Ureter (tissue), 1 donor: Measurements from ENCODE around the gene CD177. TPM values are rescaled to one million over a fixed set of nuclear protein-coding genes. Genes with fewer than 3 reads are reported as not detected.
"Not testable (repeated sequence)": the region's sequence is repeated elsewhere in the genome, so short reads cannot be mapped to it uniquely, and the experiment has no call there.

Experiments
- DNase-seq: peaks from one replicate; pipeline ENCODE4 v3.0.0-alpha.2; 2020; ENCODE audit warnings: low spot score
- total RNA-seq: library from RNA; stranded (reverse); gene quantifications from one replicate; pipeline ENCODE4 v1.2.4, GENCODE V29; 2023
- donor health status: DM: yes; HTN: yes; CAD: no.

The CD177 gene
- total RNA-seq, 1 donor from 2014 or later: not detected

DNA sequence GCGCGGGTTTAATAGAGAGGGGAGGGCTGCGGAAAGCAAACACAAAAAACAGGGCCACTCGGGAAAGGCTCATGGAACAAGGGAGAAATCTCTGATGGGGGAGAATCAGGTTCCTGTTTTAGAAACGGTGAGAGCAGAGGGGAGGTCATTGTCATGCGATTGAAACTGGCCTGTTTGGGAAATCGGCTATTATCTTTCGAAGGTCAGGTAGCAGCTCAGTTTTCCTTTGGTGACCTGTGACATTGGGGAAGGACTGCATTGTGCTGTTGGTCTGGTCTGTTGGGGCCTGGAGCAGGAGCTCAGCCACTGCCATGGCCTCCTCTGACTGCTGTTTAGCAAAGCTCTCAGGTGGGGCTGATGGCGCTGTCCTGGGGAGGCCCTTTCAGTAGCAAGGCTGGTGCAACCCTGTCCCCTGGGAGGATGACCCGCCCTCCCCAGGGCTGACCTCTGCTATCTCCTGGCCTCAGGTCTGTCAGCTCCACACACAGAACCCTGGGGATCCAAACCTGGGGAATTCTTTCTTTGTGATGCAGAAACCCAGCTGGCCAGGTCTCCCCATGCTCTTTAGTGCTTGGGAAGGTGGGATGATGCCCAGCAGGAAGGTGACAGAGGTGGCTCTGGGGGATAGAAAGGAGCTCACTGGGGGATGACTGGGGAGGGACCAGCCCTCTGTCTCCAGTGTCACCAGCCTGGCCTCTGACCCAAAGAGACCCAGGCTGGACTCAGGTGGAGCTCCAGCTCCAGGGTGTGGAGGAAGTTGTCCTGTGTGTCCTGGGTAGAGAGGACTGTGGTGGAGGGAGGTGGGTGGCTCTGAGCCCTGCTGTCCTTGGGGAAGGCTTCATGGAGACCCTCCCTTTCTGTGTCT is 21.2 kb upstream of the CD177 start:
- DNase-seq: no peak

DNA sequence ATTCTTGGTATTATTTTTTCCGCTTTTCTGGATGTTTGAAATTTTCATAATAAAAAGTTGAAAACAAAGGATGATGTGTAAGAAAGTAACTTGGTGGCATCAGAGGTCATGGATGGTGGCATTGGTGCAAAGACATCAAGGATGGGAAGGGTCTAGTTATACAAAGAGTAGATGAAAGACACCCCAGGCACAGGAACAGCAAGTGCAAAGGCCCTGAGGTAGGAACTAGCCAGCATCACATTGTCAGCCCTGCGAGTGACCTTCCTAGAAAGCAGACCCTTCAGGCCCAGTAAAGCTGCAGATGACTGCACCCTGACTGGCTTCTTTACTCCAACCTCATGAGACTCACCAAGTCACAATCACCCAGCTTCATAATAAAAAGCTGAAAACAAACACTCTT is 17.0 kb upstream of the CD177 start:
- DNase-seq: not testable (repeated sequence)

DNA sequence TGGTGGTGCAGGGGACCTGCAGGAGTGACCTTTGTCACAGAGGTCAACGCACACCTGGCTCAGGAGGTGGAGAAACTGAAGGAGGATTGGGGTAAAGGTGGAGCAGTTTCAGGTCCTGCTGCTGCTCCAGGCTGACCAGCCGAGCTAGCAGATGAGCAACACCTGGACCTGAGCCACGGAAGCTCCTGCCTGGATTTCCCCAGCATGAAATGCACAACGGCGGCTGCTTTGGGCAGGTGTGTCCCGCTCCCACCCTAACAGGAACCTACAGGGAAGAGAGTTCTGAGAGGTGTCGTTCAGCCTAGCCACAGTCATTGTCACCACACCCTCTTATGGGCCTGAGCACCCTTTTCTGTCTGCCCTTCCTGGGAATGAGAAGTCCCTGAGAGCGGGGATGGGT is 15.7 kb upstream of the CD177 start:
- DNase-seq: no peak

DNA sequence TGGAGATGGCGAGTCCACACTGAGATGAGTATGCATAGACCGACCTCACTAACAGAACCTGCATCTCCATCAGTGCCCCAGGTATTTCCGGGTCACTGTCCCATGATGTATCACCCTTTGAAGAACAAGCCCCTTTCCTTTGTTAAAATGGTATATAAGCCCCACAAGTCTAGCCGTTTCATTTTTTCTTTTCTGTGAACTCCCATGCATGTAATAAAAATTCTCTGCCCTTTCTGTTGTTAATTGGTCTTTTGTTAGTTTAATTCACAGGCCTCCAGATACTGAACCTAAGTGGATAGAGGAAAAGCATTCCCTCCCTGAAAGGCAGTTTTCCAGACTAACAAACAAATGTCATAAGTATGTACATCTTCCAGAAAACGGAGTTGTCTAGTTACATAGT is 15.0 kb upstream of the CD177 start:
- no peak for DNase-seq

DNA sequence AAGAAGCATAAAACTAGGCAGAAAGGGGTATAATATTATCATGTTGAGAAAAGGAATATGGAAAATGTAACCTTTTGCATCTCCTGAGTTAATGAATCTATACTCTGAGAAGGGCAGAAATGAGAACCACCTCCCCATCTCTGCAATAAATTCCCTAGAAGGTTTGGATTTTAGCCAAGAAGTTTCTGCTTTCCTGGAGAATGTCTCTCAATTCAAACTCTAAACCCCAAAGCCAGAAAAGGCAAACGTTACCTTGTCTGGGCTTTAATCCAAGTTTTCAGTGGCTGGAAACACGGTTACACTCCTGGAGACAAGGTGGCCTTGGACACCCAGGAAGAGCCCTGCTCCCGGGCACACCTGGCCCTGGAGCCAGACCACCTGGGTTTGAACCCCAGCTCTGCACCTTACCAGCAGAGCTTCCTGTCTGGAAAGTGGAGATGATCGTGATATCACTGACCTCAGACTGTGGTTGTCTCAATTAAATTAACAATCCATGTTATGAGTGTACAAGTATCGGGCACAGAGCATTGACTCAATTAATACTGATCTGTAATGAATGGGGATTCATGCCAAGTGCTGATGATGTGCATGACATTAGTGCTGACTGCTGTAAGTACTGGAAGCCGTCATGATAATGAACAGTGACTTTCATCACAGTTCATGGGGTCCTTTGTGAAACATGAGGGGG is 14.1 kb upstream of the CD177 start:
- DNase-seq: not testable (repeated sequence)

DNA sequence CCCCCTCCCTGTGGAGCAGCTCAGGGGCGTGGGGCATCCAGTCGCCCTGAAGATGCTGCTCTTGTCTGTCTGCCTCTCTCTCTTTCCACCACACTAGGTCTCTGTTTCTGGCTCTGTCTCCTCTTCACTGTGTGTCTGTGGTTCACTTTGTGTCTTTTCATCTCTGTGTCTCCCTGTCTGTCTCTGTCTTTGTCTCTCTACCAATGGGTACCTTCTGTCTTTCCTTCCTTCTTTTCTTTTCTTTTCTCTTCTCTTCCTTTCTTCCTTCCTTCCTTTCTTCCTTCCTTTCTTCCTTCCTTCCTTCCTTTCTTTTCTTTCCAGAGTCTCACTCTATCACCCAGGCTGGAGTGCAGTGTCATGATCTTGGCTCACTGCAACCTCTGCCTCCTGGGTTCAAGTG is 13.4 kb upstream of the CD177 start:
- DNase-seq: not testable (repeated sequence)

DNA sequence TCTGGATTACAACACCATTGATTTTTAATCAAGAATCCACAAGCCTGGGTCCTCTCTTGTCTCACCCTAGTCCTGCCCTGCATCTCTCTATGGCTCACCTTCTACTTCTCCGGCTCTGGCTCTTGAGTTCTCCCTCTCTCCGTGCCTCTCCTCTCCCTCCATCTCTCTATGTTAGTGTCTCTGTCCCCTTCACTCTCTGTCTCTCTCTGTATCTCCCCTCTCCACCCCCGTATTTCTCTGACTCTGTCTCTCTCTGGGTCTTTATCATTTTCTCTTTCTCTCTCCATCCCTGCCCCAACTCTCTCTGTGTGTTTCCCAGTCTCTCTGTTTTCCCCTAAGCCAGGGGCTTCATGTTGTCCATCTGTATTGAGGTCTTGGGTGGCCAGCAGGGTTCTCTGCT is 12.4 kb upstream of the CD177 start:
- not testable (repeated sequence) for DNase-seq

DNA sequence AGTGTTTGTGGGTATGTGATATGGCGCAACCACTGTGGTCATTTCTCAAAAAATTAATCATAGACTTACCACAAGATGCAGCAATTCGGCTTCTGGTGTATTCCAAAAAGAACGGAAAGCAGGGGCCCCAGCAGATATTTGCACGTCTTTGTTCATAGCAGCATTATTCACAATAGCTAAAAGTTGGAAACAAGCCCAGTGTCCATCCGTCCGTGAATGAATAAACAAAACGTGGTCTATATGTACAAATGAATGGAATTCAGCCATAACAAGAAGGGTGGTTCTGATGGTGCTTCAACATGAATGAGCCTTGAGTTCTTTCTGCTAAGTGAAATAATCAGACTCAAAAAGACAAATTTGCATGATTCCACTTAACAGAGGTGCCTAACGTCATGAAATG is 11.4 kb upstream of the CD177 start:
- DNase-seq: not testable (repeated sequence)

DNA sequence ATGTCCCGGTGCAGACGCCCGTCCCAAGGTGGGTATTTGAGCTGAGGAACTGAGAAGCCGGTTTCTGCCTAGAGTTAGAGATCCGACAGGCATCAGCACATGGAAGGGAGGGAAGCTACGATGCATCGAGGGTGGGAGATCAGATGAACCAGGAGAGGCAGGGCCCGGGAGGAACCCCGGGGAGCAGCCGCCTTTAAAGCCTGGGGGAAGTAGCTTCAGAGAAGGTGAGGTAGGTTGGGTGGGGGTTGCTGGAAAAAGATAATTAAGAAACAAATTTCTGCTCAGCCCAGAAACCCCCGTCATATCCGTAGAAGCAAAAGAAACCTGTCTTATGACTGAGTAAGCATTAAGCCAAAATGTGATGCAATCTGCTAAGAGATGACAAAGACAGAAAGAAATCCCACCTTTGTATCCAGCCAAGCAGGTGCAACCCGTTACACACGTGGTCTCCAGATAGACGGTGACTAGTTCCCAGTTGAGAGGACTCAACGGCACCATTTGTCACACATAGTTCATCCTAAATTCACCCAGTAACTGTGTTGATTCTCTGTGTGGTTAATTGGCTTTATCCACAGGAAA is 9.1 kb upstream of the CD177 start:
- DNase-seq: not testable (repeated sequence)

DNA sequence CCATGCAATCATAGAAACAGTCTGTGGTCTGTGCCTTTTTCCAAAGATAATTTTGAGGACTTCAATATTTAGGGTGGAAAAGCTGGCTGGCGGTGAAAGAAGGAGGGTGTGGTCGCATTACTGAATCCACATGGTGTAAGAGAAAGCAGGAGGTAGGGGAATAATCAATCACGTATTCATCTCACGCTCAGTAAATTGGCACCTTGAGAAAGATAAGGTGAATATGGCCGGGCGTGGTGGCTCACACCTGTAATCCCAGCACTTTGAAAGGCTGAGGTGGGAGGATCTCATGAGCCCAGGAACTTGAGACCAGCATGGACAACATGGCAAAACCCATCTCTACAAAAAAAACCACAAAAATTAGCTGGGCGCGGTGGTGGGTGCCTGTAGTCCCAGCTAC is 3.7 kb upstream of the CD177 start:
- DNase-seq: not testable (repeated sequence)

DNA sequence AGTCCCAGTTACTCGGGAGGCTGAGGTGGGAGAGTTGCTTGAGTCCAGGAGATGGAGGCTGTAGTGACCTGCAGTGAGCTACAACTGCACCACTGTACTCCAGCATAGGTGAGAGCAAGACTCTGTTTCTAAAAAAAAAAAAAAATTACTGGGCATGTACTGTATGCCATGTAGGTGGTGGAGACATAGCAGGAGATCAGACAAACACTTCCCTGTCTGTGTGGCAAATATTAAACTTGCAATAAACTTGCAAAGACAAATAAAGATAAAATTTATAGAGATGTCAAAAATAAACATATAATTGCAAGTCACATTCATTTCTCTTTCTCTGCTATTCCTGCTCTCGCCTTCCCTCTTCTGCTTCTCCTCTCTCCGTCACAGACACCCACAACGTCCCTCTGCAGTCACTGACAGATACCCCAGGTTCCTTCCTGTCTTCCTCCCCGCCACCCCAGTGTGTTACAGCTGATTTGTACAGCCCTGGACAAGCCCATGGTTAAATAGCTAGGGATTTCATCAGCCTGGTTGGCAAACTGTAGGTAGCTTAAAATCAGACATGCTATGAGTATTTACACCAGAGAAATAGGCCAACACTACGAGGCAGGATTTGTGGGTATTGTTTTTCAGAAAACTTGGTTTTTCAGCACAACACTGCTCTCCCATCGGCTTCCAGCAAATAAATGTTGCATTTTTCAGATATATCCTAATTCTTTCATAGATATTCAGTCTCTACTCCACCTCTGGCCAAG is 1.3 kb upstream of the CD177 start:
- no peak for DNase-seq

DNA sequence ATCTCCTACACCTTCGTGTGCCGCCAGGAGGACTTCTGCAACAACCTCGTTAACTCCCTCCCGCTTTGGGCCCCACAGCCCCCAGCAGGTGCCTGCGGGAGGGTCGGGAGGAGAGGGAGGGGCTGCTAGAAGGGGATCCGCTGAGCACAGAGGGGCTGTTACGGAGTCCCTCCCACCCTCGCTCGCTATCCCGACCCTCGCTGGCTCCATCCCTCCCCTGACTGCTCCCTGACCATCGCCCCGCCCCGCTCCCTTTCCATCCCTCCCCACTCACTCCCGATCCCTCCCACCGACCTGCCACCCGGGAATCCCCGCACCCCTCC is 780 bp downstream of the CD177 start:
- no peak for DNase-seq

DNA sequence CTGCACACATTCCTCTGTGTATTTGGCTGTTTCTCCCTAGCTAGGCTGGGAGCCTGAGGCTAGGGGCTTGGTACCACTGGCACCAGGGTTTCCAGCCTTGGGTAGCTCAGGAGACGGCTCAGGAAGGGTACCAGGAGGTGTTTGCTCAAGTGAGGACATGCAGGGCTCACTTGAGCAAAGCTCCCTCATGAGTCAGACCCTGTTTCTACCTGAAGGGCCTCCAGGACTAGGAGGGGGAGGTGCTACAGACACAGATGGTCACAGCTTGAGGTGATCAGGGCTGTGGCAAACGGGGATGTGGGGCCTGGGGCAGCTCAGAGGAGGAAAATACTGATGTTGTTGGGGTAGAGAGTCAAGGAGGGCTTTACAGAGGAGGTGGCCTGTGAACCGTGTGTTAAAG is 3.3 kb downstream of the CD177 start:
- not testable (repeated sequence) for DNase-seq

DNA sequence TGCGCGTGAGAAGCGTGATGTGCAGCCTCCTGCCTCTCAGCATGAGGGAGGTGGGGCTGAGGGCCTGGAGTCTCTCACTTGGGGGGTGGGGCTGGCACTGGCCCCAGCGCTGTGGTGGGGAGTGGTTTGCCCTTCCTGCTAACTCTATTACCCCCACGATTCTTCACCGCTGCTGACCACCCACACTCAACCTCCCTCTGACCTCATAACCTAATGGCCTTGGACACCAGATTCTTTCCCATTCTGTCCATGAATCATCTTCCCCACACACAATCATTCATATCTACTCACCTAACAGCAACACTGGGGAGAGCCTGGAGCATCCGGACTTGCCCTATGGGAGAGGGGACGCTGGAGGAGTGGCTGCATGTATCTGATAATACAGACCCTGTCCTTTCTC is 8.7 kb downstream of the CD177 start:
- no peak for DNase-seq

DNA sequence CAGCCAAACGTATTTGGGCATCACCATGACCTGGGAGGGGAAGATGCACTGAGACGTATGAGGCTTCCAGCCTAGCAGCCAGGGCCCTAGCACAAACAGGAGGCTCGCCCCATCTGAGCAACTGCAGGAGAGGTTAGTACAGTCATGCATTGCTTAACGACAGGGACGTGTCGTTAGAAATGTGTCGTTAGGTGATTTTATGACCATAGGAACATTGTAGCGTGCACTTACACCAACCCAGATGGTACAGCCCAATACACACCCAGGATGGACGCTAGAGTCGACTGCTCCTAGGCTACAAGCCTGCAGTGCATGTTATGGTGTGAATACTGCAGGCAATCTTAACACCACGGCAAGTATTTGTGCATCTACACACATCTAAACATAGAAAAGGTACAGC is 9.3 kb downstream of the CD177 start:
- DNase-seq: no peak

DNA sequence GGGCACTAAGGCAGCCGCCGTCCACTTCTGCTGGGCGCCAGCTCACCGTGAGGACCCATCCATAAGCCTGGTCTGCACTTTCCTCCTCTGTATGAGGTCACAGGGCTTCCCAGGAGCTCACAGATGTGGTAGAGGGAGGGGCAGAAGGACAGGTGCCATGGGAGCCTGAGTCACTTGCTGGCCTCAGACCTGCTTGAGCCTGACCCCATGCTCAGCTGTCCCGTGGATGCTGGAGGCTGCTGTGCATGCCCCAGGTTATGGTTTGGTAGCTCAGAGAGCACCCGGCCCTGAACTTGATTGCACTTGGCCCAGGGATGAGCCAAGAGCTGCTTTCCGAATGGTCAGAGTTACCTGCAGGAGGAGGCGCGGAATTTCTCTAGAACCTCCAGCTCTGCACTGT is 12.2 kb downstream of the CD177 start:
- DNase-seq: not testable (repeated sequence)

DNA sequence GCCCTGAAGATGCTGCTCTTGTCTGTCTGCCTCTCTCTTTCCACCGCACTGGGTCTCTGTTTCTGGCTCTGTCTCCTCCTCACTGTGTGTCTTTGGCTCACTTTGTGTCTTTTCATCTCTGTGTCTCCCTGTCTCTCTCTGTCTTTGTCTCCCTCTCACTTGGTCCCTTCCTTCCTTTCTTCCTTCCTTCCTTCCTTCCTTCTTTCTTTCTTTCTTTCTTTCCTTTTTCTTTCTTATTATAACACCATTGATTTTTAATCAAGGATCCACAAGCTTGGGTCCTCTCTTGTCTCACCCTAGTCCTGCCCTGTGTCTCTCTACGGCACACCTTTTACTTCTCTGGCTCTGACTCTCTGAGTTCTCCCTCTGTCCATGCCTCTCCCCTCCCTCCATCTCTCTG is 14.3 kb downstream of the CD177 start:
- no peak for DNase-seq

DNA sequence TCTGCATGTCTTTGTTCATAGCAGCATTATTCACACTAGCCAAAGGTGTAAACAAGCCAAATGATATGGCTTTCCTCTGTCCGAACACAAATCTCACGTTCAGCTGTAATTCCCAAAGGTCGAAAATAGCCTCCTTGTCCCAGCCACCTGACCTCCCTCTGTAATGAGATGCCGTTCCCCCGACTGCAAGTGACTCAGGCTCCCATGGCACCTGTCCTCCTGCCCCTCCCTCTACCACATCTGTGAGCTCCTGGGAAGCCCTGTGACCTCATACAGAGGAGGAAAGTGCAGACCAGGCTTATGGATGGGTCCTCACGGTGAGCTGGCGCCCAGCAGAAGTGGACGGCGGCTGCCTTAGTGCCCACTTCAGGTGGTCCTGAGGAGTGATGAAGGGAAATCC is 15.4 kb downstream of the CD177 start:
- not testable (repeated sequence) for DNase-seq

DNA sequence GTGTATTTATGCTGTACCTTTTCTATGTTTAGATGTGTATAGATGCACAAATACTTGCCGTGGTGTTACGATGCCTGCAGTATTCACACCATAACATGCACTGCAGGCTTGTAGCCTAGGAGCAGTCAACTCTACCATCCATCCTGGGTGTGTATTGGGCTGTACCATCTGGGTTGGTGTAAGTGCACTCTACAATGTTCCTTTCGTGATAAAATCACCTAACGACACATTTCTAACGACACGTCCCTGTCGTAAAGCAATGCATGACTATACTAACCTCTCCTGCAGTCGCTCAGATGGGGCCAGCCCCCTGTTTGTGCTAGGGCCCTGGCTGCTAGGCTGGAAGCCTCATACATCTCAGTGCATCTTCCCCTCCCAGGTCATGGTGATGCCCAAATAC is 18.4 kb downstream of the CD177 start:
- no peak for DNase-seq

DNA sequence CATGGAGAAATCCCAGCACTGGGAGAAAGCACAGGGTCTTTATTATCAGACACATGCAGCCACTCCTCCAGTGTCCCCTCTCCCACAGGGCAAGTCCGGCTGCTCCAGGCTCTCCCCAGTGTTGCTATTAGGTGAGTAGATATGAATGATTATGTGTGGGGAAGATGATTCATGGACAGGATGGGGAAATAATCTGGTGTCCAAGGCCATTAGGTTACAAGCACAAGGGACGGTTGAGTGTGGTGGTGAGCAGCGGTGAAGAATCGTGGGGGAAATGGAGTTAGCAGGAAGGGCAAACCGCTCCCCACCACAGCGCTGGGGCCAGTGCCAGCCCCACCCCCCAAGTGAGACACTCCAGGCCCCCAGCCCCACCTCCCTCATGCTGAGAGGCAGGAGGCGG is 19.0 kb downstream of the CD177 start:
- DNase-seq: no peak

DNA sequence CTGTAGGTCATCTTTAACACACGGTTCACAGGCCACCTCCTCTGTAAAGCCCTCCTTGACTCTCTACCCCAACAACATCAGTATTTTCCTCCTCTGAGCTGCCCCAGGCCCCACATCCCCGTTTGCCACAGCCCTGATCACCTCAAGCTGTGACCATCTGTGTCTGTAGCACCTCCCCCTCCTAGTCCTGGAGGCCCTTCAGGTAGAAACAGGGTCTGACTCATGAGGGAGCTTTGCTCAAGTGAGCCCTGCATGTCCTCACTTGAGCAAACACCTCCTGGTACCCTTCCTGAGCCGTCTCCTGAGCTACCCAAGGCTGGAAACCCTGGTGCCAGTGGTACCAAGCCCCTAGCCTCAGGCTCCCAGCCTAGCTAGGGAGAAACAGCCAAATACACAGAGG is 24.1 kb downstream of the CD177 start:
- not testable (repeated sequence) for DNase-seq

DNA sequence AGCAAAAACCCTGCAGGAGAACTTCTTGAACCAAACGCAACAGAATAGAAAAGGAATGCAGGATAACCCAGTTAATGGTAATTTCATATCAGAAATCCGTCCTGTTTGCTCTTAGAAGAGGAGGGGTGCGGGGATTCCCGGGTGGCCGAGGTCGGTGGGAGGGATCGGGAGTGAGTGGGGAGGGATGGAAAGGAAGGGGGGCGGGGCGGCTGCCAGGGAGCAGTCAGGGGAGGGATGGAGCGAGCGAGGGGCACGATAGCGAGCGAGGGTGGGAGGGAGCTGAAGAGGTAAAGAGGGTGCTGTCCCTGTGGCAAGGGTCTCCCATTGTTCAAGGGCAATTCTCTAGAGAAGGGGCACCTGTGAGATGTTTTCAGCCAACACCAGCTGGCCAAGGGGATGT is 26.5 kb downstream of the CD177 start:
- no peak for DNase-seq
